Stimulated activated CD4-positive, alpha-beta T cell treated with anti-CD3 and anti-CD28 coated beads, Interleukin-4, amount 100 ng/mL, for 48 hours (primary cell): ENCODE data around the gene STPG1.

Experiments
- DNase-seq, 2 donors: peaks; one replicate each; pipeline ENCODE4 v3.0.0-alpha.2; 2020; ENCODE audit warnings: low read depth in 2 of 2

STPG1 gene

GRCh38 chr1:24373044-24373443, 40.5 kb downstream of the STPG1 start:
- no peak for DNase-seq

- no peak for DNase-seq
Observed at GRCh38 chr1:24369801-24370200, 43.8 kb downstream of the STPG1 start.

- DNase-seq: no peak
Observed at GRCh38 chr1:24369199-24369598, 44.4 kb downstream of the STPG1 start.

- DNase-seq: no peak
Observed at GRCh38 chr1:24366707-24367106, 46.9 kb downstream of the STPG1 start.

GRCh38 chr1:24364975-24365678, 48.5 kb downstream of the STPG1 start:
- no peak for DNase-seq

- DNase-seq: no peak
Observed at GRCh38 chr1:24364605-24364974, 49.0 kb downstream of the STPG1 start.

- no peak for DNase-seq
Observed at GRCh38 chr1:24363994-24364393, 49.6 kb downstream of the STPG1 start.

GRCh38 chr1:24362982-24363614, 50.5 kb downstream of the STPG1 start:
- DNase-seq: no peak

- DNase-seq: no peak
Observed at GRCh38 chr1:24362396-24362795, 51.2 kb downstream of the STPG1 start.

GRCh38 chr1:24361811-24362210, 51.8 kb downstream of the STPG1 start:
- no peak for DNase-seq

- DNase-seq: no peak
Observed at GRCh38 chr1:24360681-24361080, 52.9 kb downstream of the STPG1 start.

GRCh38 chr1:24357038-24357437, 56.5 kb downstream of the STPG1 start:
- DNase-seq: no peak

GRCh38 chr1:24355466-24355865, 58.1 kb downstream of the STPG1 start:
- no peak for DNase-seq

- DNase-seq: no peak
Observed at GRCh38 chr1:24353292-24353891, 60.2 kb downstream of the STPG1 start.

- DNase-seq: peak; percentile 66 to 67
Observed at GRCh38 chr1:24351918-24352627, 61.5 kb downstream of the STPG1 start.

GRCh38 chr1:24351247-24351646, 62.3 kb downstream of the STPG1 start:
- DNase-seq: no peak

GRCh38 chr1:24349891-24350290, 63.7 kb downstream of the STPG1 start:
- peak in 1 of 2 donors; percentile 18 for DNase-seq

- no peak for DNase-seq
Observed at GRCh38 chr1:24348196-24348595, 65.4 kb downstream of the STPG1 start.

GRCh38 chr1:24347159-24347934, 66.2 kb downstream of the STPG1 start:
- no peak for DNase-seq

GRCh38 chr1:24345334-24345733, 68.2 kb downstream of the STPG1 start:
- DNase-seq: no peak

GRCh38 chr1:24344090-24344742, 69.4 kb downstream of the STPG1 start:
- no peak for DNase-seq
